GM18498 (cell line): ENCODE measurements around the gene CUL7.
A peak's percentile ranks its signal among the peaks of the same experiment; 100 is the strongest.
"Not testable (repeated sequence)": the region's sequence is repeated elsewhere in the genome, so short reads cannot be mapped to it uniquely, and the experiment has no call there.

Source experiments
- ATAC-seq: cut with Tn5 transposase; IDR thresholded peaks from one replicate; pipeline ENCODE4 v1.9.1; 2021; ENCODE audit warnings: mild to moderate bottlenecking, moderate library complexity; ENCODE audit not compliant: unreplicated experiment

Gene CUL7

DNA sequence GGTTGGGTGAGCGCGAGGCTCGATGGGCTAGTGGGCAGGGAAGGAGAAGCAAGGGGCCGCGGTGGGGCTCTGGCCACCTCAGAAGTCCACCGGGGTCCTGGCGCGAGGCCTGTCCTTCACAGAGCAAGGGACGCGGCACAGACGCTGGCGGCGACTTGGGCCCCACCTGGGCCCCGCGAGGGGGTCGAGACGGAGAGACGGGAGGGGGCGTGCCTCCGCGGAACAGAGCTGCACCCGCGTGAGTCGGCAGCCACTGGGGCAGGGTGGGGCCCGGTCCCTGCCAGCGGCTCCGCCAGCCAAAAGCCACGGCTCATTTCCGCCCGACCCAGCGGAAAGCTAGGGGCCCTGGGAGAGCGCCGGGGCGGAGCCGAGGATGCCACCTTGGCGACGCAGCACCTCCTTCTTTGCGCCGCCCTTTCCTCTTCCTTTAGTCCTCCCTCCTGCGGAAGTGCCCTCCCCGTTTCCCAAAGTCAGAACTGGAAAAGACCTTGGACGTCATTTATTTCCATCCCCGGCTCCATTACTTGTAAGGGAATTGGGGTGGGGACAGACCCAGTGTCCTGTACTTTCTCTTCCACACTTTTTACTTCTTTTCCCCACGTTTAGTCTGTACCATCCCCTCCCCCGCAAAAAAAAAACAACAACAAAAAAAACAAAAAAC is at the start of gene CUL7:
TSS of gene CUL7 (minus strand) at position 307 of the 661 bp plus-strand sequence. CDS start 1,063 bp downstream, outside the sequence.
- peak; percentile 93 for ATAC-seq

DNA sequence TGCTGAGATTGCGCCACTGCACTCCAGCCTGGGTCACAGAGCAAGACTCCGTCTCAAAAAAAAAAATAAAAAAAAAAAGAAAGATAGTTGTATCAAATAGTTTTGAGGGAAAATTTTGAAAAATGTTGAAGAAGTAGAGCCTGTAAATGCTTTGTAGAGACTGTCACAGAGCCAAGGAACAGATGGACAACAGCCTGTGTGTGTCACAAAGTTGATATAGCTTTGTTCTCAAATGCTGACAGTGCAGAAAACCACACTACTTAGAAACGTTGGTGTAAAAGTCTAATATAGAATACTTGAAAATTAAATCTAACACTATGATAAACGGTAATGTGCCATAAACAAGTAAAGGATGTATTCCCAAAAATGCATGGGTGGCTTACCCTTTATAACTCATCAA is 47.8 kb upstream of the CUL7 start:
- ATAC-seq: no peak

DNA sequence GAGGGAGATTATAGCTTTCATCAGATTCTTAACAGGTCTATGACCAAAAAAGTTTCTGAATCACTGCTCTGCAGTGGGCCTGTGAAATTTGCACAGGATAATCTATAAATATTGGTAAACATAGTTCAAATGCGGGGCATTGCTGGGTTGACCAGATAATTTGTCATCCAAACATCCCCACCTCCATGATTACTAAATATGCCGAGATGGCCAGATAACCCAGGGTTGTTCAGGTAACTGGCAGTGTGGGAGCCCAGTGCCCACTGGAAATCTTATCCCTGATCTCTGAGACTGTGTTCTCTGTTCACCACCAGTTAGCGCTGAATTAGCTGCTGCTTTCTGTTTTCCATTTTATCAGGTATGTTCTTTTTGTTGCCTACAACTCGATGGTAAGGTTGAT is 43.9 kb upstream of the CUL7 start:
- ATAC-seq: no peak

DNA sequence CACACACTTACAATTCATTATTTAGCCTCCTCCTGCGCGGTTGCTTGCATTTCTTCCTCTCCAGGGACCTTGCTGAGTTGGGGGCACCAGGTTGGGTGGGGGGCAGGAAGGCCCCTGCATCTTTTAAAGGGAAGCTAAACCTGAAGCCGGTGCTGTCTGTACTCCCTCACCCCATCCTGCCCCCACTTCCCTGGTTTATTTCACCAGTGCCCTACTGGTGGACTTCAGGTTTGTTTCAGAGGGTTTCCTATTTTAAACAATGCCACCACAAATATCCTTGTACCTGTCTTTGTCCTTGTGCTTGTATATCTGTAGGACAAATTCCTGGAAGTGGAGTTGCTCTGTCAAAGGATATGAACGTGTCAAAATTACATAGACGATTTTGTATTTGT is 43.4 kb upstream of the CUL7 start:
- ATAC-seq: no peak

DNA sequence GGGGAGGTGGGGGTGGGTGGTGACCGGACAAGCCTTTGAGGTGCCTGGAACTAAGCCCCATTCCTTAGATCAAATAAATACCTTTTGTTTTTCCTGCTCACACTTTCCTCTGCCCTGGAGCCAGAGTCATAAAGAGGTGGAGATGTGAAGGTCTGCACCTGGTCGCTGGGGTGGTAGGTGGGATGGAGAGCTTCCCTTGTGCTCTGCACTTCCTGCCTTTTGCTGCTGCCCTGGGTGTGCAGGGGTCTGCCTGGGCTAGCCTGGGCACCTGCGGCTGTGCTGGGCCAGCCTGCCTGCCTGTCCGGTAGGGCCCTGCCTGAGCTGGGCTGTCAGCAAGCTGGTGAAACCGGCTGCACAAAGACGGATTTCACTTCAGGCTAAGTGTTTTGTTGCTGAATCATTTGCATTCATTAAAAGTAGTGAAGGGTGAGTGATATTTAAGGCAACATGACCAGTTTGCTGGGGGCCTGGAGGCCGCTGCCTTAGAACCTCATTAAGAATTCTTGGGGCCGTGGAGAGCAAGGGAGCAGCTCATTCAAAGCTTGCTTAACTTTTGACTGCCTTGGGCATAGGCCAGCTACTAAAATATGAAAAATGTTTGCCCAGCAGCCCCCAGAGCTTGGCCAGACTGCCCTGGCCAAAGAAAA is 42.9 kb upstream of the CUL7 start:
- ATAC-seq: no peak

DNA sequence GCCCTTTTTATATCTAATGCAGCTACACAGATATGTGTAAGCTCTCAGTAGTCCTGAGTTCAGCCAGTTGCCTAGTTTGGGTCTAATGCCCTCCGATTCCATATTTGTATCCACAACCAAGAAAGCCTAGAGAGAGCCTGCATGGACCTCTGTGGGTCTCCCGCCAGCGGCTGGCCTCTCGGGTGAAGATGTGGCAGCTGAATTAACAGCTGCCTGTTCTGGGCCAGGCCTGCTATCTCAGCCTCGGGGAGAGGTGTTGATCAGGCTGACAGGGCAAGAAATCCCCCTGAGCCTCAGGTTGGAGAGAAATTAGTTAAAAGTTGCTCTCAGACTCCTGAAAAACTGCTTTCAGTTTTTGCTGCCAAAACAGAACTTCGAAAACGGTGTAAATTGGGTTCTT is 42.3 kb upstream of the CUL7 start:
- ATAC-seq: no peak

DNA sequence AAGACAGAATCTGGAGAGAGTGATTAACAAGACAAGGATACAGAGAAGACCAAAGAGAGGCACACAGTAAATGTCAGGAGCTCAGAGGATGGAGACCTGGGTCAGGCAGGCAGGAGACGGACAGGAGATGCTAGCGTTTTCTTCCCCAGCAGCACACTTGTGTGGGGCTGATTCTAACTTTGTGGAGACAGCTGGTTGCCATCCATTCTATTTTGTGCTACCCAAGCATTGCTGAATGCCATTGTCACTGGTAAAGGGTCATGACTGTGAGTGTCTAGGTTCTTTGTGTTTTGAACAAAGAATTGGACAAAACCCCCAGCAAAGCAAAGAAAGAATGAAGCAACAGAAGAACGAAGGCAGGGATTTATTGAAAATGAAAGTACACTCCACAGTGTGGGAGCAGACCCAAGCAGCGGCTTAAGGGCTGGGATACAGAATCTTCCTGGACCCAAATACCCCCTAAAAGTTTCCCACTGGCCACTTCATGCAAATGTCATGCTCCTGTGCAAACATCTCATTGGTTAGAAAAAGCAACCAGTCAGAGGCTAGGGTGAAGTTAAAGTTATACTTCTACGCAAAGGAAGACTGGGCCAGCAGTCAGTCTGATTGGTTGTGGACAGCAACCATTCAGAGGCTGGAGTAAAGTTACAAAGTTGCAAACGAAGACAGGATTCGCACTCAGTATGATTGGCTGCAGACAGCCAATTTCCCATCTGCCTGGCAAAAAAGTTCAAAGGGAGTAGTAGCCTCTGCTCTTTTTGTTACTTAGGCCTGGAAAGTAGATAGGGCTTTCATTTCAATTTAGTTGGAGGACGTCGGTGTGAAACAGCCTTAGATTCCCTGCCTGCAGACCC is 40.0 kb upstream of the CUL7 start:
- ATAC-seq: no peak

DNA sequence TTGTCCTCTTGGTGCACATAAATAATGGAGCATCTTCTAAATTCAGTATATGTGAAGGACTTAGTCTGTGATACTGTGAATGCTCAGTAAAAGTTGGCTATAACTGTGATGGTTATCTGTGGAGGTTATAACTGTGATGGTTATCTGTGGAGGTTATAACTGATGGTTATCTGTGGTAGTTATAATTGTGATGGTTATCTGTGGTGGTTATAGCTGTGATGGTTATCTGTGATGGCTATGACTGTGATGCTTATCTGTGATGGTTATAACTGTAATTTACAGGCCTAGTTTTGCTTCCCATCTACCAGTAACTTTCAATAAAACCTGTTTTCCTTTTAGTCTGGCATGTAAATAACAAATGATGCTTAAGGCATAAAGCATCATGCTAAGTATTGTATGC is 39.0 kb upstream of the CUL7 start:
- ATAC-seq: no peak

DNA sequence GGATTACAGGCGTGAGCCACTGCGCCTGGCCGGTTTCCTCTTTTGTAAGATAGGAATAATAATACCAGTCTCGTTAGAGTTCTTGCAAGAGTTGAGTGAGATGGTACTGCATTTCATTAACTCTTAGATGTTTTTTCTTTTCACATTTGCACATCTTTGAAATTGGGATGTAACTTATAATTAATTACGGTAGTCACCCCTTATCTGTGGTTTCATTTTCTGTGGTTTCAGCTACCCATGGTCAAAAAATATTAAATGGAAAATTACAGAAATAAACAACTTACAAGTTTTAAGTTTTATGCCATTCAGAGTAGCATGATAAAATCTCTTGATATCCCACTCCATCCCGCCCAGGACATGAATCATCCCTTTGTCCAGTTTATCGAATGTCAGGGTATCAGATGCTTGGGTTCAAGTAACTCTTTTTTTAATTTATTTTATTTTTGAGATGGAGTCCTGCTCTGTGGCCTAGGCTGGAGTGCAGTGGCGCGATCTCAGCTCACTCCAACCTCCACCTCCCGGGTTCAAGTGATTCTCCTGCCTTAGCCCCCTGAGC is 37.9 kb upstream of the CUL7 start:
- ATAC-seq: no peak

DNA sequence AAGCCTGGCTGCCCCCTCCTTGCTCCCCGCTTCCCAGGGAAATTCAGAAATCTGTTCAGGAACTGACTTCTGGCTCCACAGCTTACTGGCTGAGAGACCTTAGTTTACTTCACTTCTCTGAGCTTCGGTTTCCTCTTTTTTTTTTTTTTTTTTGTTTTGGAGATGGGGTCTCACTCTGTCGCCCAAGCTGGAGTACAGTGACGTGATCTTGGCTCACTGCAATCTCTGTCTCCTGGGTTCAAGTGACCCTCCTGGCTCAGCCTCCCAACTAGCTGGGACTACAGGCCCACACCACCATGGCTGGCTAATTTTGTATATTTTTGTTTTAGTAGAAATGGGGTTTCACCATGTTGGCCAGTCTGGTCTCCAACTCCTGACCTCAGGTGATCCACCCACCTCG is 37.4 kb upstream of the CUL7 start:
- no peak for ATAC-seq

DNA sequence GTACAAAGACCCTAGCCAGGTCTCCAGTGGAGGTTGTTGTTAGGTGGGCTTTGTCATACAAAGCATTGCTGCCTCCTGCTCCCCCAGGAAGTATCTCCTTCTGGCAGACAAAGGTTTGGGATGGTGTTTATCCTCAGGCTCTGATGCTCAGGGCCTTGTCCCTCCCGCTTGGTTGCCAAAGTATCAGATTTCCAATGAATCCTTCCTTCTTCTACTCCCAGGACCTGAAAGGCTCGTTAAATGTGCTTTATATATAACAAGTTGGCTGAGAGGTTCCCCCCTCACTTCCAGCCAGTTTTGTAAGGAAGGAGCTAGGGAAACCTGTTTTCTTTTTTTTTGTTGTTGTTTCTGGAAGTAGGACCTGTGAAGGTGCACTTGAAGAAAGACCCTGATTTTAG is 36.9 kb upstream of the CUL7 start:
- ATAC-seq: no peak

DNA sequence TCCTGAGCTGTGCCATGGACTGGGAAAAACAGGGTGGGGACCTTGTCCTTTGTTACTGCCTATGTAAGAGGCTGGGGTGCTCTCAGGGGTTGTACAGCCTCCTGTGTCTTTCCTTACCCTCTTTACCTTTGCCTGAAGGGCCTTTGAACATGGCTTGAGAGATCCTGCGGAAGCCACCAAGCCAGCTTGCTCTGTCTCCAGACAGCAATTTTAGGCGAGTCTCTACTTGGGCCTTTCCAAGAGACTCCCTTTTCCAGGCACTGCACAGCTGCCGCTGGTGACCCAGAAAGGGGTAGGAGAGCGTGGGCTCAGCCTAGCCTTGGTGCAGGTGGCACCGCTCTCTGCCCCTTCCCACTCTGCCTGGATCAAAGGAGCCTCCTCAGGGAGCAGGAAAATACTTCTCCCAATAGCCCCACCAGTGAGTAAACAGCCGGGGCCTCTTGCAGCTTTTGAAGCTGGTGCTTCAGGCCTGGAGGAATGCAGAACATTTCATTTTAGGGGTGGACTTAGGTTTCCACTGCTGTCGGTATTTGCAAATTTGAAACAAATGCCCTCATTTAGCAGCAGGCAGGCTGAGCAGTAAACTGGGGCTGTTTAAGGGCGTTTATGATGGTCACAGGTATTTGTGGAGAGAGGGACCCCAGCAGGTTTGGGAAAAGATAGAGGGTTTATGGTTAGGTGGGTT is 36.4 kb upstream of the CUL7 start:
- ATAC-seq: no peak

DNA sequence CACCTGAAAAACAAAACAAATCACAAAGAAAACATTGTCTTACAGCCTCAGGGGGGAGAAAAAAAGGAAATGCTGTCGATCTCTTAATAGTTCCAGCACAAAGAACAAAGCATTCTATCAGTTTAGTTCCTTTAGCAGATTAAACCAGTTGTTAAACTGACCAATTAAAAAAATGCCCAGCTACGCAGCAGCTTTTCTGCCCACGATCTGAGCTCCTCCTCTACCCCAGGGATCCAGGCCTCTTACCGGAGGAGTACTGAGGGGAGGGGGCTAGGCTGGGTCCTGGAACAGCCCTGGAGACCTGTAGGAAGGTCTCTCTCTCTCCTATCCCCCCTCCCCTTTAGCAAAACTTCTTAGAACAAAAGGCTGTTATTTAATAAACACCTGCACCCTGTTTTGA is 35.8 kb upstream of the CUL7 start:
- ATAC-seq: no peak

DNA sequence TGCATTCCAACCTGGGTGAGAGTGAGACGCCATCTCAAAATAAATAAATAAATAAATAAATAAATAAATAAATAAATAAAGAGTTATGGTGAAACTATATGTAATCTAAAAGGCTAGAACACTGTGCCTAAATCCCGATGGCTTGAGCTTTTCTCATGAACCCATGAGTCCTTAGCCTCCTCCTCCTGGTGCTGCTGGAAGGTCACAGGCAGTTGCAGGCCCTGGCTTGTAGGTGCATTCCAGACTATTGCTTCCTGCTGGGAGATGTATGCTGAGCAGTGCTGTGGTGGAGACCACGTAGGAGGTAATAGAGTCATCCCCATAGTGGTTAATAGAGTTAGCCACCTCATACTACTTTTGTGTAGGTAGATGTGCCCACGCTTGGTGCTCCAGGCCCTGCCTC is 35.0 kb upstream of the CUL7 start:
- ATAC-seq: no peak

DNA sequence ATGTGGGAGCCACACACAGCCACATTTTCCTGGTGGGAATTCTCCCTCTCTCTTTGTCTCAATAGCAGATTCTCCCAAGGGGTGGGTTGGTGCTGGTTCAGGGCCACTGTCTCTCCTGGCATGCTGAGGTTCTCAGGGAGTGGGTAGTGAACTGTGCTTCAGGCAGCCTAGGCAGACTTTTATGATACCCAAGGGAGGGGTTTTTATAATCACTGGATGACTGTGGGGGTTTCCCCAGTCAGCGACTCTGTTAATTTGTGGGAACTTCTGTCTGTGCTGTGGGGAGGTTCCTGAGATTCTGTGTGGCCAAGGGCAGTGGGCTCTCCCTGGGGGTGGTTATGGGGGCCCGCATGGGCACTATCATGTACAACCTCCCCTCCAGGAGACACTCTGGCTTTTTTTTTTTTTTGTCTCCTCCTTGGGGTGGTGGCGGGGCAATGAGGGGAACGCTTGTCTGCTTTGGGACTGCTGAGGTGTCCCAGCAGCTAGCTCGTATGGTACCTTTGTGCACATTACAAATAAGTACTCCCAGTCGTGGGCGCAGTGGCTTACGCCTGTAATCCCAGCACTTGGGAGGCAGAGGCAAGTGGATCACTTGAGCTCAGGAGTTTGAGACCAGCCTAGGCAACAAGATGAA is 32.5 kb upstream of the CUL7 start:
- no peak for ATAC-seq

DNA sequence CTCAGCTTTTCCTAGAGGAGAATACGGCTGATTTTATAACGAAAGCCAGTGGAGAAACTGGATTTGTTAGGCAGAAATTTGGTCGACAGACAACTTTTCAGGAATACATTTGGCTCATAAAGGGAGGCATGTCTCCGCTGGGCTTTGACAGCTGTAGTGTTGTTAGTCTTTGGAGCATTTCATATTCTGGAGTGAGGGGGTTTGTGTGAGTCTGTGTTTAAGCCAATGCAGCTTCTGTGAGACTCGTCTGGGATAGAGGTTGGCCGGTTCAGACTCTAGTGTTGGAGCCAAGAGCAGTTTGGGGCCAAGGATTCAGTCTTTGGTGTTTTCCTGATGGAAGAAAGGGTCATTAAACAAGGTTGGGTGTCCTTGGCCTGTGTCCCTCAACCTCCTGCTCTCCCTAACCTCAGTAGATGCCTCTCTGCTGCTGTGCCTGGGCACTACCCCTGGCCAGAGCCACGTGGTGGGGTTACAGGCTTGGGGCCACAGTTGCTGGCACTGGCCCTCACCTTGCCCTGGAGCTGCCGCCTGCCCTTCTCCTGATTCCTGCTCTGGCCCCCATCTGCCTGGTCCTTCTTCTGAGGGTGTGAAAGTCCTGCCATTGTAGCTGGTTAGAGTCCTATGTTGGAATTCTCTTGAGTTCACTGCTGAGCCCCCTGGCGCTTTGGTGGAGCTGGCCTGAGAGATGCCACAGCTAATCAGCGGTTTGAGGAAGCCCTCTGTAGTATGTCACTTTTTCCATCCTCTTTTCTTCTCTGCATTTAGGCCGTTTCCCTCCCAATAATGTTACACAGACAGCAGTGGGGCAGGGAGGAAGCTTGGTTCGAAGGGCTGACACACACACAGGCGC is 29.4 kb upstream of the CUL7 start:
- ATAC-seq: no peak

DNA sequence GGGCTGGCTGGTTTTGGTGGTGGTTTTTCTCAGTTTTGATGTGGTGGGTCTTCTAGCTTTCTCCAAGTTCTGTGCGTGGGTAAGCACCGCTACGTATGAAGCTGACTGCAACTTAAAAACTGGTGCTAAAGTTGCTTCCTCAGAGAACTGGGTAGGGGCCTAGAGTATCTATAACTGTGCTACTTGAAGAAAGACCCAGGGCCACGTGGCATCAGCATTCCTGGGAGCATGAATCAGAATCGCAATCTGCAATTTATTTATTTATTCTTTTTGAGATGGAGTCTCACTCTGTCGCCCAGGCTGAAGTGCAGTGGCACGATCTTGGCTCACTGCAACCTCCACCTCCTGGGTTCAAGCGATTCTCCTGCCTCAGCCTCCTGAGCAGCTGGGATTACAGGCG is 28.3 kb upstream of the CUL7 start:
- not testable (repeated sequence) for ATAC-seq

DNA sequence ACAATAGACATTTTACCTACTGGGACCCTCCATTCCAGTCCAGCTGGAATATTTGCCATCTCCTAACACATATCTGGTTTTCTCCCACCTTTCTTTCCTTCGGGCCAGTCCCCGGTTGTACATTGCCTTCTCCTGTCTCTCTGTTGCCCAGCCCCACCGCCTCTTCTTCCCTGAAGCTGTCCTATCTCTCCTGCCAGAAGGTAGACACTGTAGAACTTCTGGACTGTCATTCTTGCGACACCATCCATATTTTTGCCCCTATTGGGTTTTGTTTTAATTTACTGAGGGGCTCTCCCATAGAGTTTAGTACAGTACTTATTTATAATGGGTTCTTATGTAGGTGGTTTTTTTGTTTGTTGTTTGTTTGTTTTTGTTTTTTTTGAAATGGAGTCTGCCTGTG is 27.4 kb upstream of the CUL7 start:
- ATAC-seq: no peak

DNA sequence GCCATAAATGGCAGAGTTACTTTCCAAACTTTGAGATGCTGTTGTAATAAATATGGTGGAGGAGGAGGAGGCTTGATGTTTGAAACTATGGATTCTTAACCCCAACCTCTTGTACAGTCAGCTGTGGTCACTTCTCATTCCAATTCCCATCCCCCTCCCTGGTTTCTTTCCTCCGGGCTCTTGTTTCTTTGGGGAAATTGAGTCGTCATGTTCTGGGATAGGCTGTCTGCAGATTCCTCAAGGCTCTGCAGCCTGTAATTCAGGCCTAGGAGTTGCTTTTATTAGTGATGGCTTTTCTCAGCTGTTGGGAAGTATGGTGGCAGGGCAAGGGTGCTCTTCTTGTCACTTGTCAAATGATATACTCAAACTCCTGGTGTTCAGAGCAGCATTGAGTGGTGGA is 25.0 kb upstream of the CUL7 start:
- ATAC-seq: no peak
